HG03064 (cell line): Measurements from ENCODE around the gene EXOC8.

Experiments used
- ATAC-seq: cut with Tn5 transposase; IDR thresholded peaks from one replicate; pipeline ENCODE4 v1.9.1; 2021; ENCODE audit warnings: low read depth; ENCODE audit not compliant: unreplicated experiment

EXOC8 gene

GRCh38 chr1:231318568-231318967 is 19.1 kb downstream of the EXOC8 start:
- ATAC-seq = no peak

- ATAC-seq = no peak
These were observed 19.7 kb downstream of the EXOC8 start for GRCh38 chr1:231318015-231318355.

- no peak for ATAC-seq
These were observed 20.2 kb downstream of the EXOC8 start for GRCh38 chr1:231317306-231318014.

GRCh38 chr1:231315887-231316286 is 21.8 kb downstream of the EXOC8 start:
- no peak for ATAC-seq

GRCh38 chr1:231313661-231314060 is 24.0 kb downstream of the EXOC8 start:
- ATAC-seq = no peak

- ATAC-seq = no peak
These were observed 25.2 kb downstream of the EXOC8 start for GRCh38 chr1:231312432-231312788.

- no peak for ATAC-seq
These were observed 25.8 kb downstream of the EXOC8 start for GRCh38 chr1:231311720-231312431.

GRCh38 chr1:231310391-231310934 is 27.2 kb downstream of the EXOC8 start:
- ATAC-seq = no peak

GRCh38 chr1:231301990-231302389 is 35.7 kb downstream of the EXOC8 start:
- no peak for ATAC-seq

GRCh38 chr1:231295938-231296337 is 41.7 kb downstream of the EXOC8 start:
- no peak for ATAC-seq

GRCh38 chr1:231286603-231287002 is 51.0 kb downstream of the EXOC8 start:
- no peak for ATAC-seq

- no peak for ATAC-seq
These were observed 53.2 kb downstream of the EXOC8 start for GRCh38 chr1:231284441-231284840.
